GM19099 (cell line): Measurements from ENCODE around the gene PATL1.

Experiments
- POLR2A ChIP-seq: IDR thresholded peaks from 3 replicates; pipeline ENCODE4 v1.6.1; 2011; ENCODE audit warnings: low read depth; ENCODE audit not compliant: insufficient read length; ENCODE audit errors: extremely low read depth

Gene PATL1

GRCh38 chr11:59679347-59679746 is 10.5 kb upstream of the PATL1 start:
- TF ChIP-seq POLR2A: no peak

- no peak for TF ChIP-seq POLR2A
Observed at GRCh38 chr11:59678813-59679165, 10.0 kb upstream of the PATL1 start.

GRCh38 chr11:59678118-59678812 is 9.4 kb upstream of the PATL1 start:
- TF ChIP-seq POLR2A: no peak

- TF ChIP-seq POLR2A: no peak
Observed at GRCh38 chr11:59676205-59676604, 7.4 kb upstream of the PATL1 start.

GRCh38 chr11:59674291-59674690 is 5.5 kb upstream of the PATL1 start:
- no peak for TF ChIP-seq POLR2A

- no peak for TF ChIP-seq POLR2A
Observed at GRCh38 chr11:59673291-59673690, 4.5 kb upstream of the PATL1 start.

GRCh38 chr11:59671471-59671870 is 2.6 kb upstream of the PATL1 start:
- no peak for TF ChIP-seq POLR2A

GRCh38 chr11:59669611-59670009 is 773 bp upstream of the PATL1 start:
- no peak for TF ChIP-seq POLR2A

GRCh38 chr11:59668188-59668949 is 468 bp downstream of the PATL1 start:
- TF ChIP-seq POLR2A: no peak

GRCh38 chr11:59667812-59668187 is 1.0 kb downstream of the PATL1 start:
- TF ChIP-seq POLR2A: no peak

- no peak for TF ChIP-seq POLR2A
Observed at GRCh38 chr11:59666969-59667368, 1.9 kb downstream of the PATL1 start.

GRCh38 chr11:59660621-59661020 is 8.2 kb downstream of the PATL1 start:
- no peak for TF ChIP-seq POLR2A

- TF ChIP-seq POLR2A: no peak
Observed at GRCh38 chr11:59659981-59660380, 8.9 kb downstream of the PATL1 start.

- no peak for TF ChIP-seq POLR2A
Observed at GRCh38 chr11:59658036-59658435, 10.8 kb downstream of the PATL1 start.

GRCh38 chr11:59654893-59655292 is 13.9 kb downstream of the PATL1 start:
- TF ChIP-seq POLR2A: no peak

- no peak for TF ChIP-seq POLR2A
Observed at GRCh38 chr11:59647245-59647980, 21.4 kb downstream of the PATL1 start.
